ENCODE measurements around the gene RABGGTB.

DNA sequence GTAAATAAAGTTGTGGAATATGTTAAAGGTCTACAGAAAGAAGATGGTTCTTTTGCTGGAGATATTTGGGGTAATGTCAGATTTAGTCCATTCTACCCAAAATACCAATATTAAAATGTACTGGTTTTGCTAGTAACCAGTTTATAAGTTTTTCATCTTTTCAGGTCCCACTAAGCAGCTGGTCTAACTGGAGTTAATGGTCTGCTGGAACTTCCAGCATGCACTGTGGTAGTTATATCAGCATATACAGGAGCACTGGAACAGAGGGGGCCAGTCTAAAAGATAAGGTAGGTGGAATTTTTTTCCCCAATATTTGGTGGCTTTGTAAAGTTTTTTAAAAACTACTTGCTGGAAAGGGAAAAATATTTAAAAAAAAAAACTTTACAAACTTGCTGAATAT, 3.9 kb downstream of the RABGGTB start:
- TF ChIP-seq CEBPB (IDR thresholded peaks at IDR 0.05) = no peak
- no peak for TF ChIP-seq TEAD4 (IDR thresholded peaks at IDR 0.05)

Measured in Ishikawa (cell line).